OCI-LY1 (cell line): ENCODE data around the gene TRIM14.

Experiments
- EZH2 ChIP-seq: fragments of 200-600 bp; sonication (generic), shearing (Covaris generic); IDR thresholded peaks from 2 replicates; pipeline ENCODE4 v1.8.0; 2017; ENCODE audit warnings: borderline replicate concordance, mixed run types, mild to moderate bottlenecking, antibody characterized with exemption, low read length, moderate library complexity, mixed read lengths
- TF ChIP-seq, protein P1 (sequence below): fragments of 200-600 bp; sonication (generic), shearing (Covaris generic); IDR thresholded peaks from 2 replicates; pipeline ENCODE4 v1.5.1; 2017; ENCODE audit warnings: mild to moderate bottlenecking, antibody characterized with exemption, low read length, moderate library complexity, mixed read lengths

- TF ChIP-seq, protein P1, sequence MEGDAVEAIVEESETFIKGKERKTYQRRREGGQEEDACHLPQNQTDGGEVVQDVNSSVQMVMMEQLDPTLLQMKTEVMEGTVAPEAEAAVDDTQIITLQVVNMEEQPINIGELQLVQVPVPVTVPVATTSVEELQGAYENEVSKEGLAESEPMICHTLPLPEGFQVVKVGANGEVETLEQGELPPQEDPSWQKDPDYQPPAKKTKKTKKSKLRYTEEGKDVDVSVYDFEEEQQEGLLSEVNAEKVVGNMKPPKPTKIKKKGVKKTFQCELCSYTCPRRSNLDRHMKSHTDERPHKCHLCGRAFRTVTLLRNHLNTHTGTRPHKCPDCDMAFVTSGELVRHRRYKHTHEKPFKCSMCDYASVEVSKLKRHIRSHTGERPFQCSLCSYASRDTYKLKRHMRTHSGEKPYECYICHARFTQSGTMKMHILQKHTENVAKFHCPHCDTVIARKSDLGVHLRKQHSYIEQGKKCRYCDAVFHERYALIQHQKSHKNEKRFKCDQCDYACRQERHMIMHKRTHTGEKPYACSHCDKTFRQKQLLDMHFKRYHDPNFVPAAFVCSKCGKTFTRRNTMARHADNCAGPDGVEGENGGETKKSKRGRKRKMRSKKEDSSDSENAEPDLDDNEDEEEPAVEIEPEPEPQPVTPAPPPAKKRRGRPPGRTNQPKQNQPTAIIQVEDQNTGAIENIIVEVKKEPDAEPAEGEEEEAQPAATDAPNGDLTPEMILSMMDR, result no peak
- no peak for TF ChIP-seq EZH2
Measured at GRCh38 chr9:98136489-98136888, 17.5 kb upstream of the TRIM14 start.
